Choroid plexus epithelial cell (primary cell): ENCODE measurements around the gene SMIM13.

Source experiments
- DNase-seq: peaks from one replicate; pipeline ENCODE4 v3.0.0-alpha.2; 2010; ENCODE audit warnings: low read depth
- H3K4me3 ChIP-seq: 2 replicates; pipeline ENCODE4 v1.5.1; 2011; ENCODE audit warnings: low read depth, mild to moderate bottlenecking, control low read depth, low read length, moderate library complexity
- CTCF ChIP-seq: conservative IDR thresholded peaks from 2 replicates; pipeline ENCODE4 v1.5.1; 2011; ENCODE audit warnings: low read depth, mild to moderate bottlenecking, control low read depth, inconsistent platforms, low read length, moderate library complexity

SMIM13 gene

GRCh38 chr6:11055127-11055627 lies 38.5 kb upstream of the SMIM13 start:
- no peak for DNase-seq
- no peak overlapping the region for H3K4me3 ChIP-seq
- no peak for TF ChIP-seq CTCF

- TF ChIP-seq CTCF, result no peak
- DNase-seq, result no peak
- no peak overlapping the region for H3K4me3 ChIP-seq
These were observed 36.8 kb upstream of the SMIM13 start for GRCh38 chr6:11056871-11057270.

DNA sequence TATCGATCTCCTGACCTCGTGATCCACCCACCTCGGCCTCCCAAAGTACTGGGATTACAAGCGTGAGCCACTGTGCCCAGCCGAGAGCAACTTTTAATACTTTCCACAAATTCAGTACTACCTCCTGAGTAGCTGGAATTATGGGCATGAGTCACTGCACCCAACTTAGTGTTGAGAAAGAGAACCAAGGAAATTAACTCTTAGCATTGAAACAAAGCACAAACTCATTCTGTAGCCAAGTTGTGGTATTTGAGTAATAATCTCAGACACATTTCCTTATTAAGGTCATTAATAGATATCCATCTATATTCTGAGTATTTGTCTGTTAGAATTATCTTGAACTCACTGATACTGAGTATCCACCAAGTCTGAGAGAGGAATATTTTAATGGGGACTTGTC lies 35.2 kb upstream of the SMIM13 start:
- TF ChIP-seq CTCF, result no peak
- no peak for DNase-seq
- no peak overlapping the region for H3K4me3 ChIP-seq

DNA sequence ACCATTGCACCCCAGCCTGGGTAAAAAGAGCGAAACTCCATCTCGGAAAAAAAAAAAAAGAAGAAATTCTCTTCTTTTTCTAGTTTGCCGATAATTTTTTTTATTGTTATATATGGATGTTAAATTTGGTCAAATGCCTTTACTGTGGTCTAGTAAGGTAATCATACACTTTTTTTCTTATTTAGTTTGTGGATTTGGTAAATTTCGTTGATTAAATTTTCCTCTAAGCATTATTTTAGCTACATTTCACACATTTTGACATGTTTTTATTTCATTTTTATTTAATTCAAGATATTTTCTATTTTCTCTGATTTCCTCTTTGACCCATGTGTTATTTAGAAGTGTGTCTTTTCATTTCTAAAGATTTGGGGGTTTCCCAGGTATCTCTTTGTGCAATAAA lies 31.6 kb upstream of the SMIM13 start:
- TF ChIP-seq CTCF, result no peak

GRCh38 chr6:11062715-11063114 lies 30.9 kb upstream of the SMIM13 start:
- no peak for TF ChIP-seq CTCF
- no peak overlapping the region for H3K4me3 ChIP-seq
- DNase-seq, result no peak

More for the DNA sequence above, 31.6 kb upstream of the SMIM13 start:
- DNase-seq, result no peak
- H3K4me3 ChIP-seq, result no peak overlapping the region

GRCh38 chr6:11064836-11065235 lies 28.8 kb upstream of the SMIM13 start:
- no peak for DNase-seq
- TF ChIP-seq CTCF, result no peak

DNA sequence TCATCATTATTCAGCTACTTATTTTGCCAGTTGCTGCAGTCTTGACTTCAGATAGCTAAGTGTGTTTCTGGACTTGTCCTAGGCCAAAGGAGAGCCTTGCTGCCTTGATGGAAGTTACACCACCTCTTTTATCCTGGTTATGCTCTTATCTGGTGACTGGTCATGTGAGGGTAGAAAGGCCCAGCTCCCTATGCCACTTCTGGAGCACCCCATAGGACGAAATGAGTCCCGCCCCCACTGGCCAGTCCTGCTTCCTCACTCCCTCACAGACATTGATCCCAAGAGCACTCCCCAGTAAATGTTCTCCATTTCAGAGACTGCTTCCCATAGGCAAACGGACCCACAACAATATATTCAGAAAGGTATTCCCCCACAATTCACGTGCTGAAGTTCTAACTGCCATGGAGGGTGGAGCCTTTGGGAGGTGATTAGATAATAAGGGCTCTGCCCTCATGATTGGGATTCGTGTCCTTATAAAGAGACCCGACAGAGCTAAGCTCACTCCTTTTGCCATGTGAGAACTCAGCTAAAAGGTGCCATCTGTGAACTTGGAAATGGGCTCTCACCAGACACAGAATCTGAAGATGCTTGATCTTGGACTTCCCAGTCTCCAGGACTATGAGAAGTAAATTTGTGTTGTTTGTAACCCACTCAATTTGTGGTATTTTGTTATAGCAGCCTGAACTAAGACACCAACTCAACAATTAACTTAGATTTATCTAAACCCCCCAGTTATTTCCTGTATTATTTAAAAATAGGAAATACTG lies 28.0 kb upstream of the SMIM13 start:
- H3K4me3 ChIP-seq, result no peak overlapping the region
- TF ChIP-seq CTCF, result no peak
- no peak for DNase-seq

More at GRCh38 chr6:11064836-11065235, 28.8 kb upstream of the SMIM13 start:
- H3K4me3 ChIP-seq, result no peak overlapping the region
